ENCODE measurements around the gene FZD10.

Gene FZD10

GRCh38 chr12:130127912-130128789 lies 34.1 kb upstream of the FZD10 start:
- H3K27ac Mint-ChIP-seq, result no peak overlapping the region

GRCh38 chr12:130128790-130129735 lies 33.2 kb upstream of the FZD10 start:
- no peak overlapping the region for H3K27ac Mint-ChIP-seq
- H3K36me3 Mint-ChIP-seq, result no peaks in the 10 kb centered on the region
- no peaks in the 10 kb centered on the region for H3K9me3 Mint-ChIP-seq
- no peaks in the 10 kb centered on the region for H3K27me3 Mint-ChIP-seq
- H3K4me3 Mint-ChIP-seq, result no peak overlapping the region
- H3K4me1 Mint-ChIP-seq, result no peaks in the 10 kb centered on the region

More at GRCh38 chr12:130127912-130128789, 34.1 kb upstream of the FZD10 start:
- no peaks in the 10 kb centered on the region for H3K9me3 Mint-ChIP-seq
- no peaks in the 10 kb centered on the region for H3K36me3 Mint-ChIP-seq
- H3K4me3 Mint-ChIP-seq, result no peak overlapping the region
- no peaks in the 10 kb centered on the region for H3K4me1 Mint-ChIP-seq
- no peaks in the 10 kb centered on the region for H3K27me3 Mint-ChIP-seq

GRCh38 chr12:130130346-130130745 lies 31.9 kb upstream of the FZD10 start:
- Mint-ChIP-seq H3K27me3 (no peaks in the 10 kb centered on the region), H3K4me1 (no peaks in the 10 kb centered on the region), H3K27ac (no peak overlapping the region), H3K9me3 (no peaks in the 10 kb centered on the region), H3K36me3 (no peaks in the 10 kb centered on the region), H3K4me3 (no peak overlapping the region)

- no peaks in the 10 kb centered on the region for H3K4me1 Mint-ChIP-seq
Observed at GRCh38 chr12:130131025-130131424, 31.2 kb upstream of the FZD10 start.

GRCh38 chr12:130131801-130132200 lies 30.5 kb upstream of the FZD10 start:
- Mint-ChIP-seq H3K27me3 (no peaks in the 10 kb centered on the region), H3K4me1 (no peaks in the 10 kb centered on the region), H3K4me3 (no peak overlapping the region), H3K9me3 (no peaks in the 10 kb centered on the region), H3K27ac (no peak overlapping the region), H3K36me3 (no peaks in the 10 kb centered on the region)

More at GRCh38 chr12:130131025-130131424, 31.2 kb upstream of the FZD10 start:
- no peaks in the 10 kb centered on the region for H3K9me3 Mint-ChIP-seq
- no peak overlapping the region for H3K27ac Mint-ChIP-seq
- H3K27me3 Mint-ChIP-seq, result no peaks in the 10 kb centered on the region
- no peaks in the 10 kb centered on the region for H3K36me3 Mint-ChIP-seq
- H3K4me3 Mint-ChIP-seq, result no peak overlapping the region

GRCh38 chr12:130132831-130133511 lies 29.3 kb upstream of the FZD10 start:
- no peaks in the 10 kb centered on the region for H3K36me3 Mint-ChIP-seq
- H3K27ac Mint-ChIP-seq, result no peak overlapping the region
- no peak overlapping the region for H3K4me3 Mint-ChIP-seq
- no peaks in the 10 kb centered on the region for H3K9me3 Mint-ChIP-seq
- H3K4me1 Mint-ChIP-seq, result no peaks in the 10 kb centered on the region
- H3K27me3 Mint-ChIP-seq, result no peaks in the 10 kb centered on the region

GRCh38 chr12:130133851-130134562 lies 28.3 kb upstream of the FZD10 start:
- H3K27ac Mint-ChIP-seq, result no peak overlapping the region
- H3K9me3 Mint-ChIP-seq, result no peaks in the 10 kb centered on the region
- no peak overlapping the region for H3K4me3 Mint-ChIP-seq
- no peaks in the 10 kb centered on the region for H3K27me3 Mint-ChIP-seq
- no peaks in the 10 kb centered on the region for H3K36me3 Mint-ChIP-seq
- no peaks in the 10 kb centered on the region for H3K4me1 Mint-ChIP-seq

GRCh38 chr12:130134563-130134915 lies 27.7 kb upstream of the FZD10 start:
- Mint-ChIP-seq H3K9me3 (no peaks in the 10 kb centered on the region), H3K27ac (no peak overlapping the region), H3K27me3 (no peaks in the 10 kb centered on the region), H3K4me1 (no peaks in the 10 kb centered on the region), H3K36me3 (no peaks in the 10 kb centered on the region), H3K4me3 (no peak overlapping the region)

GRCh38 chr12:130136509-130137039 lies 25.7 kb upstream of the FZD10 start:
- no peaks in the 10 kb centered on the region for H3K36me3 Mint-ChIP-seq
- H3K27me3 Mint-ChIP-seq, result no peaks in the 10 kb centered on the region
- H3K9me3 Mint-ChIP-seq, result no peaks in the 10 kb centered on the region
- H3K4me1 Mint-ChIP-seq, result no peaks in the 10 kb centered on the region
- no peak overlapping the region for H3K4me3 Mint-ChIP-seq
- H3K27ac Mint-ChIP-seq, result no peak overlapping the region

GRCh38 chr12:130137040-130138018 lies 24.9 kb upstream of the FZD10 start:
- H3K9me3 Mint-ChIP-seq, result no peaks in the 10 kb centered on the region
- no peaks in the 10 kb centered on the region for H3K27me3 Mint-ChIP-seq
- H3K4me3 Mint-ChIP-seq, result no peak overlapping the region
- H3K27ac Mint-ChIP-seq, result no peak overlapping the region
- no peaks in the 10 kb centered on the region for H3K4me1 Mint-ChIP-seq
- no peaks in the 10 kb centered on the region for H3K36me3 Mint-ChIP-seq

GRCh38 chr12:130138478-130138877 lies 23.8 kb upstream of the FZD10 start:
- H3K27ac Mint-ChIP-seq, result no peak overlapping the region
- H3K4me1 Mint-ChIP-seq, result no peaks in the 10 kb centered on the region
- H3K36me3 Mint-ChIP-seq, result no peaks in the 10 kb centered on the region
- H3K9me3 Mint-ChIP-seq, result no peaks in the 10 kb centered on the region
- no peaks in the 10 kb centered on the region for H3K27me3 Mint-ChIP-seq
- no peak overlapping the region for H3K4me3 Mint-ChIP-seq

GRCh38 chr12:130139567-130140421 lies 22.5 kb upstream of the FZD10 start:
- no peaks in the 10 kb centered on the region for H3K36me3 Mint-ChIP-seq
- H3K4me3 Mint-ChIP-seq, result no peak overlapping the region
- no peaks in the 10 kb centered on the region for H3K4me1 Mint-ChIP-seq
- no peaks in the 10 kb centered on the region for H3K27me3 Mint-ChIP-seq
- H3K9me3 Mint-ChIP-seq, result no peaks in the 10 kb centered on the region
- H3K27ac Mint-ChIP-seq, result no peak overlapping the region

- no peak overlapping the region for H3K4me3 Mint-ChIP-seq
- H3K4me1 Mint-ChIP-seq, result no peaks in the 10 kb centered on the region
- H3K27me3 Mint-ChIP-seq, result no peaks in the 10 kb centered on the region
- no peak overlapping the region for H3K27ac Mint-ChIP-seq
- no peaks in the 10 kb centered on the region for H3K36me3 Mint-ChIP-seq
- H3K9me3 Mint-ChIP-seq, result no peaks in the 10 kb centered on the region
Observed at GRCh38 chr12:130141105-130141504, 21.2 kb upstream of the FZD10 start.

Measured in activated naive CD4-positive, alpha-beta T cell treated with anti-CD3 and anti-CD28 coated beads, Interleukin-2, amount 50 U/mL, for 24 hours (primary cell).